H54 (cell line): ENCODE results near the gene GRHL3.
"Not testable (repeated sequence)": the region's sequence is repeated elsewhere in the genome, so short reads cannot be mapped to it uniquely, and the experiment has no call there.

Experiments
- DNase-seq: peaks from one replicate; pipeline ENCODE4 v3.0.0; 2011; ENCODE audit warnings: low spot score, mixed read lengths; ENCODE audit not compliant: insufficient read length
- FAIRE-seq: peaks from 3 replicates; lab custom pipeline; 2011; peaks lifted over from hg19 to GRCh38; lab: Jason Lieb, UNC
- POLR2A ChIP-seq: IDR thresholded peaks from 2 replicates; pipeline ENCODE4 v1.6.1; 2011; ENCODE audit warnings: low read depth, mild to moderate bottlenecking, low read length

Gene GRHL3

GRCh38 chr1:24286246-24287010 is 32.7 kb upstream of the GRHL3 start:
- FAIRE-seq: no peak
- no peak for DNase-seq
- no peak for TF ChIP-seq POLR2A

GRCh38 chr1:24287779-24288178 is 31.4 kb upstream of the GRHL3 start:
- FAIRE-seq, DNase-seq: not testable (repeated sequence)

GRCh38 chr1:24288479-24288878 is 30.7 kb upstream of the GRHL3 start:
- DNase-seq (no peak), FAIRE-seq (no peak)
- no peak for TF ChIP-seq POLR2A

GRCh38 chr1:24289937-24290595 is 29.1 kb upstream of the GRHL3 start:
- TF ChIP-seq POLR2A: no peak
- FAIRE-seq (peak; percentile 67), DNase-seq (peak; percentile 46)

GRCh38 chr1:24290933-24291487 is 28.1 kb upstream of the GRHL3 start:
- no peak for TF ChIP-seq POLR2A
- no peak for DNase-seq
- FAIRE-seq: no peak

- FAIRE-seq (no peak), DNase-seq (no peak)
- TF ChIP-seq POLR2A: no peak
Measured at GRCh38 chr1:24292103-24292502, 27.1 kb upstream of the GRHL3 start.

- TF ChIP-seq POLR2A: no peak
- no peak for FAIRE-seq
- DNase-seq: no peak
Measured at GRCh38 chr1:24292887-24293286, 26.3 kb upstream of the GRHL3 start.

GRCh38 chr1:24293392-24294227 is 25.5 kb upstream of the GRHL3 start:
- no peak for TF ChIP-seq POLR2A
- DNase-seq (no peak), FAIRE-seq (no peak)

- no peak for TF ChIP-seq POLR2A
- DNase-seq: peak; percentile 29
Measured at GRCh38 chr1:24294228-24294672, 24.9 kb upstream of the GRHL3 start.

GRCh38 chr1:24294716-24295371 is 24.3 kb upstream of the GRHL3 start:
- DNase-seq (peak; percentile 33), FAIRE-seq (no peak)
- no peak for TF ChIP-seq POLR2A

More at GRCh38 chr1:24294228-24294672, 24.9 kb upstream of the GRHL3 start:
- FAIRE-seq: no peak

- TF ChIP-seq POLR2A: no peak
- FAIRE-seq: no peak
Measured at GRCh38 chr1:24295535-24295934, 23.6 kb upstream of the GRHL3 start.

GRCh38 chr1:24297187-24297851 is 21.8 kb upstream of the GRHL3 start:
- DNase-seq (no peak), FAIRE-seq (no peak)
- no peak for TF ChIP-seq POLR2A

More at GRCh38 chr1:24295535-24295934, 23.6 kb upstream of the GRHL3 start:
- DNase-seq: no peak

GRCh38 chr1:24297852-24298232 is 21.3 kb upstream of the GRHL3 start:
- DNase-seq: no peak
- no peak for TF ChIP-seq POLR2A
- no peak for FAIRE-seq
